DND-41 (cell line): ENCODE measurements around the gene TALDO1.

Experiments used
- EZH2 ChIP-seq: IDR thresholded peaks from 3 replicates; pipeline ENCODE4 v1.6.1; 2012; ENCODE audit warnings: borderline replicate concordance, low read depth, mild to moderate bottlenecking, moderate library complexity, low read length, inconsistent platforms; ENCODE audit not compliant: severe bottlenecking
- TF ChIP-seq, protein P1 (sequence below): IDR thresholded peaks from 2 replicates; pipeline ENCODE4 v1.5.1; 2012; ENCODE audit warnings: borderline replicate concordance, low read length, moderate library complexity, mild to moderate bottlenecking; ENCODE audit not compliant: poor library complexity, severe bottlenecking; ENCODE audit errors: extremely low read depth

DNA sequence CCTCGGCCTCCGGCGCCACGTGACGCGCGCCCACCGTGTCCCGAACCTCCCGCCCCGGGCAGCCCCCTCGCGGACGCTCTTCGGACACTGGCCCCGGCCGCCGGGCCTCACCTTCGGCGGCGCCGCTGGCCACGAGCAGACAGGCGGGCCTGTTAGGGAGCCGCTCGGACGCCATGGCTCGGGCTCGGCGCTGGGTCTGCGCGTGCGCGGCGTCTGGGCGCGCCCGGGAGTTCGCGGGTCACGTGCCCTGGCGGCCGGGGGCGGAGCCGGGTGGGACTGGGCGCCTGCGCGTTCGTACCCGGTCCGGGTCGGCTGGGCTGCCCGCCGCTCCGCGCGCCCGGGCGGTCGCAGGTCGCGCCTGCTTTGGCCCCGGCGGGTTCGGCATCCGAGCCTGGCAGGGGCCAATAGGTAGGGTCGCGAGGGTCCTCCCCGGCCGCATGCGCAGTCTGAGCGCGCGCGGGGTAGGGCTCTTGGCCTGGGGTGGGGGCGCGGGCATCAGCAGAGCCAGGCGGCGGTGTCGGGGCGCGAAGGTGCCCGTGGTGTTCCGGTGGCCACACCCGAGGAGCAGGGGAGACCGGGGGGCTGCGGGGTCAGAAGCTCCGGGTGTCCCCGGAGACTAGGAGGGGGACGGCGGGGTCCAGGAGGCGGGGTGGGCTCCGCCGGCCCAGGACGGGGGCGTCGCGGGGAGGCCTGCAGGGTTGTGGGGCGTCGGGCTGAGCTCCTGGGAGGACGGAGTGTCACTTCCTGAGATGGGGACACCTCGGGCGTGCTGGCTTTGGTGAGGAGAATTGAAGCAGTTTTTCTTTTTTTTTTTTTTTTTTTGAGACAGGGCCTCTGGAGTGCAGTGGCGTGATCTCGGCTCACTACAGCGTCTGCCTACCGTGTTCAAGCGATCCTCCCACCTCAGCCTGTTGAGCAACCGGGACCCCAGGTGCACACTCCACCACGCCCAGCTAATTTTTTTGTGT is 30.3 kb downstream of the TALDO1 start, which contains the start of gene GATD1:
- TF ChIP-seq, protein P1, sequence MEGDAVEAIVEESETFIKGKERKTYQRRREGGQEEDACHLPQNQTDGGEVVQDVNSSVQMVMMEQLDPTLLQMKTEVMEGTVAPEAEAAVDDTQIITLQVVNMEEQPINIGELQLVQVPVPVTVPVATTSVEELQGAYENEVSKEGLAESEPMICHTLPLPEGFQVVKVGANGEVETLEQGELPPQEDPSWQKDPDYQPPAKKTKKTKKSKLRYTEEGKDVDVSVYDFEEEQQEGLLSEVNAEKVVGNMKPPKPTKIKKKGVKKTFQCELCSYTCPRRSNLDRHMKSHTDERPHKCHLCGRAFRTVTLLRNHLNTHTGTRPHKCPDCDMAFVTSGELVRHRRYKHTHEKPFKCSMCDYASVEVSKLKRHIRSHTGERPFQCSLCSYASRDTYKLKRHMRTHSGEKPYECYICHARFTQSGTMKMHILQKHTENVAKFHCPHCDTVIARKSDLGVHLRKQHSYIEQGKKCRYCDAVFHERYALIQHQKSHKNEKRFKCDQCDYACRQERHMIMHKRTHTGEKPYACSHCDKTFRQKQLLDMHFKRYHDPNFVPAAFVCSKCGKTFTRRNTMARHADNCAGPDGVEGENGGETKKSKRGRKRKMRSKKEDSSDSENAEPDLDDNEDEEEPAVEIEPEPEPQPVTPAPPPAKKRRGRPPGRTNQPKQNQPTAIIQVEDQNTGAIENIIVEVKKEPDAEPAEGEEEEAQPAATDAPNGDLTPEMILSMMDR, result peak; percentile 6
- TF ChIP-seq EZH2, result no peak
